HepG2 (cell line): ENCODE data around the gene TP63. TPM values are rescaled to one million over a fixed set of nuclear protein-coding genes. Genes with fewer than 3 reads are reported as not detected.

Source experiments
- FOXP1 ChIP-seq, 2 experiments: fragments of 450-650 bp in 1 of 2; IDR thresholded peaks; 2 replicates each; pipeline ENCODE4 v1.6.1; 2017 to 2018; ENCODE audit warnings: antibody characterized with exemption in 1 of 2
- ONECUT2 ChIP-seq: sonication (generic); formaldehyde crosslinking; IDR thresholded peaks from 2 replicates; pipeline ENCODE4 v1.4.0; 2020; ENCODE audit warnings: missing genetic modification reagents
- polyA plus RNA-seq, 8 experiments: library from polyadenylated mRNA; depleted of rRNA in 3 of 8; stranded (reverse) in 7 of 8; unstranded in 1 of 8; fragments of >200 nt; fragmentation: Illumina TruSeq in 4 of 8; extraction: Trizol in 4 of 8; gene quantifications; 2 replicates each; pipeline versions ENCODE4 v1.2.1 to v1.2.3, GENCODE V29; 2011 to 2016; ENCODE audit warnings: low read depth in 4 of 8, missing spikeins in 1 of 8, mixed read lengths in 1 of 8; ENCODE audit not compliant: insufficient read depth in 1 of 8
- total RNA-seq, 5 experiments: library from RNA; depleted of rRNA; stranded (reverse); fragments of >200 nt; fragmentation: Illumina TruSeq; extraction: Trizol; gene quantifications; 2 replicates each; pipeline ENCODE4 v1.2.3, GENCODE V29; 2016; ENCODE audit warnings: low read depth in 1 of 5
- TF ChIP-seq, protein P1 (sequence below): sonication (generic); formaldehyde crosslinking; IDR thresholded peaks from 2 replicates; pipeline ENCODE4 v1.9.0; 2021; ENCODE audit warnings: mild to moderate bottlenecking, missing genetic modification reagents
- TF ChIP-seq, protein P2 (sequence below): sonication (generic); formaldehyde crosslinking; IDR thresholded peaks from one replicate; pipeline ENCODE4 v1.5.1; 2020; ENCODE audit warnings: mild to moderate bottlenecking, missing genetic modification reagents; ENCODE audit errors: not compliant biosample characterization
- TF ChIP-seq, protein P3 (sequence below): sonication (generic); formaldehyde crosslinking; conservative IDR thresholded peaks from 2 replicates; pipeline ENCODE4 v1.8.0; 2022; ENCODE audit warnings: missing genetic modification reagents

TP63 gene
- total and polyA plus RNA-seq, 2 of the 13 experiments (the other 11 are each of a cell fraction or from before 2014, with no cell fraction given) = not detected

DNA sequence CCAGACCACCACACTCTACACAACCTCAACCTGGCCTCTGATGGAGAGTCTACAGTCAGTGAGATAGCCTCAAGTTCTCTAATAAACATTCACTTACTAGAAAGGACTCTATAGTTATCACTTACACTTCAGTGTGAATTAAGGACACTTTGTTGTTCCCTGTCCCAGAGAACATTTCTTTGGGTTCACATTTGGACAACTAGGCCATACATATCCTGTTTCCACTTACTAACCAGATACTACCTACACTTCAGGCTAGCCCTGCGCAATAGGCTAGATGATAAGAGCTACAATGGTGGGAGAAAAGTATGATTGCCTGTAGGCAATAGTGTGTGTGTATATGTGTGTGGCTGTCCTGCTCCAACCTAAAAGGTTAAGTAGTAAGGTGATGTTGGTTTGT lies 72.7 kb downstream of the TP63 start (continued):
- TF ChIP-seq, protein P1, sequence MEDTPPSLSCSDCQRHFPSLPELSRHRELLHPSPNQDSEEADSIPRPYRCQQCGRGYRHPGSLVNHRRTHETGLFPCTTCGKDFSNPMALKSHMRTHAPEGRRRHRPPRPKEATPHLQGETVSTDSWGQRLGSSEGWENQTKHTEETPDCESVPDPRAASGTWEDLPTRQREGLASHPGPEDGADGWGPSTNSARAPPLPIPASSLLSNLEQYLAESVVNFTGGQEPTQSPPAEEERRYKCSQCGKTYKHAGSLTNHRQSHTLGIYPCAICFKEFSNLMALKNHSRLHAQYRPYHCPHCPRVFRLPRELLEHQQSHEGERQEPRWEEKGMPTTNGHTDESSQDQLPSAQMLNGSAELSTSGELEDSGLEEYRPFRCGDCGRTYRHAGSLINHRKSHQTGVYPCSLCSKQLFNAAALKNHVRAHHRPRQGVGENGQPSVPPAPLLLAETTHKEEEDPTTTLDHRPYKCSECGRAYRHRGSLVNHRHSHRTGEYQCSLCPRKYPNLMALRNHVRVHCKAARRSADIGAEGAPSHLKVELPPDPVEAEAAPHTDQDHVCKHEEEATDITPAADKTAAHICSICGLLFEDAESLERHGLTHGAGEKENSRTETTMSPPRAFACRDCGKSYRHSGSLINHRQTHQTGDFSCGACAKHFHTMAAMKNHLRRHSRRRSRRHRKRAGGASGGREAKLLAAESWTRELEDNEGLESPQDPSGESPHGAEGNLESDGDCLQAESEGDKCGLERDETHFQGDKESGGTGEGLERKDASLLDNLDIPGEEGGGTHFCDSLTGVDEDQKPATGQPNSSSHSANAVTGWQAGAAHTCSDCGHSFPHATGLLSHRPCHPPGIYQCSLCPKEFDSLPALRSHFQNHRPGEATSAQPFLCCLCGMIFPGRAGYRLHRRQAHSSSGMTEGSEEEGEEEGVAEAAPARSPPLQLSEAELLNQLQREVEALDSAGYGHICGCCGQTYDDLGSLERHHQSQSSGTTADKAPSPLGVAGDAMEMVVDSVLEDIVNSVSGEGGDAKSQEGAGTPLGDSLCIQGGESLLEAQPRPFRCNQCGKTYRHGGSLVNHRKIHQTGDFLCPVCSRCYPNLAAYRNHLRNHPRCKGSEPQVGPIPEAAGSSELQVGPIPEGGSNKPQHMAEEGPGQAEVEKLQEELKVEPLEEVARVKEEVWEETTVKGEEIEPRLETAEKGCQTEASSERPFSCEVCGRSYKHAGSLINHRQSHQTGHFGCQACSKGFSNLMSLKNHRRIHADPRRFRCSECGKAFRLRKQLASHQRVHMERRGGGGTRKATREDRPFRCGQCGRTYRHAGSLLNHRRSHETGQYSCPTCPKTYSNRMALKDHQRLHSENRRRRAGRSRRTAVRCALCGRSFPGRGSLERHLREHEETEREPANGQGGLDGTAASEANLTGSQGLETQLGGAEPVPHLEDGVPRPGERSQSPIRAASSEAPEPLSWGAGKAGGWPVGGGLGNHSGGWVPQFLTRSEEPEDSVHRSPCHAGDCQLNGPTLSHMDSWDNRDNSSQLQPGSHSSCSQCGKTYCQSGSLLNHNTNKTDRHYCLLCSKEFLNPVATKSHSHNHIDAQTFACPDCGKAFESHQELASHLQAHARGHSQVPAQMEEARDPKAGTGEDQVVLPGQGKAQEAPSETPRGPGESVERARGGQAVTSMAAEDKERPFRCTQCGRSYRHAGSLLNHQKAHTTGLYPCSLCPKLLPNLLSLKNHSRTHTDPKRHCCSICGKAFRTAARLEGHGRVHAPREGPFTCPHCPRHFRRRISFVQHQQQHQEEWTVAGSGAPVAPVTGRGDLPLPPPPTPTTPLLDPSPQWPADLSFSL (CRISPR knock-in tag) = no peak
- TF ChIP-seq, protein P2, sequence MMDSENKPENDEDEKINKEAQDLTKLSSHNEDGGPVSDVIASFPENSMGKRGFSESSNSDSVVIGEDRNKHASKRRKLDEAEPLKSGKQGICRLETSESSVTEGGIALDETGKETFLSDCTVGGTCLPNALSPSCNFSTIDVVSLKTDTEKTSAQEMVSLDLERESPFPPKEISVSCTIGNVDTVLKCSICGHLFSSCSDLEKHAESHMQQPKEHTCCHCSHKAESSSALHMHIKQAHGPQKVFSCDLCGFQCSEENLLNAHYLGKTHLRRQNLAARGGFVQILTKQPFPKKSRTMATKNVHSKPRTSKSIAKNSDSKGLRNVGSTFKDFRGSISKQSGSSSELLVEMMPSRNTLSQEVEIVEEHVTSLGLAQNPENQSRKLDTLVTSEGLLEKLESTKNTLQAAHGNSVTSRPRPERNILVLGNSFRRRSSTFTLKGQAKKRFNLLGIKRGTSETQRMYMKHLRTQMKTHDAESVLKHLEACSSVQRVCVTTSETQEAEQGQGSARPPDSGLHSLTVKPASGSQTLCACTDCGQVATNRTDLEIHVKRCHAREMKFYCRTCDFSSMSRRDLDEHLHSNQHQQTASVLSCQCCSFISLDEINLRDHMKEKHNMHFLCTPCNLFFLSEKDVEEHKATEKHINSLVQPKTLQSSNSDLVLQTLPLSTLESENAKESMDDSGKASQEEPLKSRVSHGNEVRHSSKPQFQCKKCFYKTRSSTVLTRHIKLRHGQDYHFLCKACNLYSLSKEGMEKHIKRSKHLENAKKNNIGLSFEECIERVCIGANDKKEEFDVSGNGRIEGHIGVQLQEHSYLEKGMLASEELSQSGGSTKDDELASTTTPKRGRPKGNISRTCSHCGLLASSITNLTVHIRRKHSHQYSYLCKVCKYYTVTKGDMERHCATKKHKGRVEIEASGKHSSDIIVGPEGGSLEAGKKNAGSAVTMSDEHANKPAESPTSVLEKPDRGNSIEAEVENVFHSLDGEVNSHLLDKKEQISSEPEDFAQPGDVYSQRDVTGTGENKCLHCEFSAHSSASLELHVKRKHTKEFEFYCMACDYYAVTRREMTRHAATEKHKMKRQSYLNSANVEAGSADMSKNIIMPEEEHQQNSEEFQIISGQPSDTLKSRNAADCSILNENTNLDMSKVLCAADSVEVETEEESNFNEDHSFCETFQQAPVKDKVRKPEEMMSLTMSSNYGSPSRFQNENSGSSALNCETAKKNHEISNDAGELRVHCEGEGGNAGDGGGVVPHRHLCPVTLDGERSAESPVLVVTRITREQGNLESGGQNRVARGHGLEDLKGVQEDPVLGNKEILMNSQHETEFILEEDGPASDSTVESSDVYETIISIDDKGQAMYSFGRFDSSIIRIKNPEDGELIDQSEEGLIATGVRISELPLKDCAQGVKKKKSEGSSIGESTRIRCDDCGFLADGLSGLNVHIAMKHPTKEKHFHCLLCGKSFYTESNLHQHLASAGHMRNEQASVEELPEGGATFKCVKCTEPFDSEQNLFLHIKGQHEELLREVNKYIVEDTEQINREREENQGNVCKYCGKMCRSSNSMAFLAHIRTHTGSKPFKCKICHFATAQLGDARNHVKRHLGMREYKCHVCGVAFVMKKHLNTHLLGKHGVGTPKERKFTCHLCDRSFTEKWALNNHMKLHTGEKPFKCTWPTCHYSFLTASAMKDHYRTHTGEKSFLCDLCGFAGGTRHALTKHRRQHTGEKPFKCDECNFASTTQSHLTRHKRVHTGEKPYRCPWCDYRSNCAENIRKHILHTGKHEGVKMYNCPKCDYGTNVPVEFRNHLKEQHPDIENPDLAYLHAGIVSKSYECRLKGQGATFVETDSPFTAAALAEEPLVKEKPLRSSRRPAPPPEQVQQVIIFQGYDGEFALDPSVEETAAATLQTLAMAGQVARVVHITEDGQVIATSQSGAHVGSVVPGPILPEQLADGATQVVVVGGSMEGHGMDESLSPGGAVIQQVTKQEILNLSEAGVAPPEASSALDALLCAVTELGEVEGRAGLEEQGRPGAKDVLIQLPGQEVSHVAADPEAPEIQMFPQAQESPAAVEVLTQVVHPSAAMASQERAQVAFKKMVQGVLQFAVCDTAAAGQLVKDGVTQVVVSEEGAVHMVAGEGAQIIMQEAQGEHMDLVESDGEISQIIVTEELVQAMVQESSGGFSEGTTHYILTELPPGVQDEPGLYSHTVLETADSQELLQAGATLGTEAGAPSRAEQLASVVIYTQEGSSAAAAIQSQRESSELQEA (CRISPR knock-in tag) = no peak
- TF ChIP-seq ONECUT2 (CRISPR knock-in tag) = no peak
- no peak for TF ChIP-seq FOXP1 (IDR thresholded peaks at IDR 0.05)
- TF ChIP-seq FOXP1 (CRISPR knock-in tag; IDR thresholded peaks at IDR 0.05) = no peak
- TF ChIP-seq, protein P3, sequence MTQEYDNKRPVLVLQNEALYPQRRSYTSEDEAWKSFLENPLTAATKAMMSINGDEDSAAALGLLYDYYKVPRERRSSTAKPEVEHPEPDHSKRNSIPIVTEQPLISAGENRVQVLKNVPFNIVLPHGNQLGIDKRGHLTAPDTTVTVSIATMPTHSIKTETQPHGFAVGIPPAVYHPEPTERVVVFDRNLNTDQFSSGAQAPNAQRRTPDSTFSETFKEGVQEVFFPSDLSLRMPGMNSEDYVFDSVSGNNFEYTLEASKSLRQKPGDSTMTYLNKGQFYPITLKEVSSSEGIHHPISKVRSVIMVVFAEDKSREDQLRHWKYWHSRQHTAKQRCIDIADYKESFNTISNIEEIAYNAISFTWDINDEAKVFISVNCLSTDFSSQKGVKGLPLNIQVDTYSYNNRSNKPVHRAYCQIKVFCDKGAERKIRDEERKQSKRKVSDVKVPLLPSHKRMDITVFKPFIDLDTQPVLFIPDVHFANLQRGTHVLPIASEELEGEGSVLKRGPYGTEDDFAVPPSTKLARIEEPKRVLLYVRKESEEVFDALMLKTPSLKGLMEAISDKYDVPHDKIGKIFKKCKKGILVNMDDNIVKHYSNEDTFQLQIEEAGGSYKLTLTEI (CRISPR knock-in tag) = no peak
- TF ChIP-seq, all 625 proteins: peak for 0
